GM23338 (cell line): ENCODE data around the gene KLC4. TPM values are rescaled to one million over a fixed set of nuclear protein-coding genes. Genes with fewer than 3 reads are reported as not detected.

ENCODE experiments used
- ATAC-seq: fragments of 200-7000 bp; cut with Tn5 transposase; 3 replicates; pipeline ENCODE4 v1.9.1; 2020
- DNase-seq: peaks from one replicate; pipeline ENCODE4 v3.0.0-alpha.2; 2015; ENCODE audit warnings: low spot score
- H2AFZ ChIP-seq: fragments of 200-600 bp; sonication (generic); 2 replicates; pipeline ENCODE4 v1.8.0; 2016; ENCODE audit warnings: antibody characterized with exemption, mild to moderate bottlenecking, moderate library complexity
- H3F3A ChIP-seq: fragments of 200-600 bp; sonication (generic); replicated peaks from 2 replicates; pipeline ENCODE4 v1.8.0; 2017; ENCODE audit warnings: antibody characterized with exemption, mixed run types, low read depth
- H3K27ac ChIP-seq: fragments of 200-600 bp; sonication (generic); 2 replicates; pipeline ENCODE4 v1.6.1; 2016; ENCODE audit warnings: low read depth
- H3K27me3 ChIP-seq: fragments of 200-600 bp; sonication (generic); 2 replicates; pipeline ENCODE4 v1.8.0; 2016; ENCODE audit warnings: mild to moderate bottlenecking, mixed run types, moderate library complexity; ENCODE audit not compliant: insufficient read depth
- H3K36me3 ChIP-seq: fragments of 200-600 bp; sonication (generic); 2 replicates; pipeline ENCODE4 v1.8.0; 2016; ENCODE audit warnings: mild to moderate bottlenecking; ENCODE audit not compliant: insufficient read depth
- H3K4me1 ChIP-seq: fragments of 200-600 bp; sonication (generic); 2 replicates; pipeline ENCODE4 v1.8.0; 2016; ENCODE audit warnings: mild to moderate bottlenecking, moderate library complexity; ENCODE audit not compliant: insufficient read depth
- H3K4me2 ChIP-seq: fragments of 200-600 bp; sonication (generic); 2 replicates; pipeline ENCODE4 v1.7.1; 2017; ENCODE audit warnings: mixed run types
- H3K4me3 ChIP-seq: fragments of 200-600 bp; sonication (generic); 2 replicates; pipeline ENCODE4 v1.6.1; 2016; ENCODE audit warnings: mixed run types
- H3K79me2 ChIP-seq: fragments of 200-600 bp; sonication (generic); replicated peaks from 2 replicates; pipeline ENCODE4 v1.8.0; 2017; ENCODE audit warnings: mild to moderate bottlenecking; ENCODE audit not compliant: insufficient read depth
- H3K9me2 ChIP-seq: fragments of 200-600 bp; sonication (generic); 2 replicates; pipeline ENCODE4 v1.8.0; 2017; ENCODE audit not compliant: insufficient read depth
- H4K20me1 ChIP-seq: fragments of 200-600 bp; sonication (generic); replicated peaks from 2 replicates; pipeline ENCODE4 v1.8.0; 2017; ENCODE audit warnings: mild to moderate bottlenecking; ENCODE audit not compliant: insufficient read depth
- H3K27ac Mint-ChIP-seq: 2 replicates; pipeline ENCODE4 v1.8.0; 2020; ENCODE audit warnings: inconsistent platforms, mild to moderate bottlenecking, moderate library complexity, mixed read lengths
- H3K27me3 Mint-ChIP-seq: 3 replicates; pipeline ENCODE4 v1.8.0; 2022; ENCODE audit warnings: low read depth, mild to moderate bottlenecking, moderate library complexity, mixed read lengths, inconsistent platforms; ENCODE audit not compliant: insufficient read depth, poor library complexity
- H3K36me3 Mint-ChIP-seq: 3 replicates; pipeline ENCODE4 v1.8.0; 2021; ENCODE audit warnings: low read depth, mild to moderate bottlenecking, inconsistent platforms, moderate library complexity, mixed read lengths
- H3K4me1 Mint-ChIP-seq: 3 replicates; pipeline ENCODE4 v1.8.0; 2020; ENCODE audit warnings: mild to moderate bottlenecking, inconsistent platforms, mixed read lengths
- H3K4me3 Mint-ChIP-seq: 3 replicates; pipeline ENCODE4 v1.8.0; 2021; ENCODE audit warnings: moderate library complexity, mild to moderate bottlenecking, inconsistent platforms, mixed read lengths
- H3K9me3 Mint-ChIP-seq: 3 replicates; pipeline ENCODE4 v1.8.0; 2020; ENCODE audit warnings: moderate library complexity, mild to moderate bottlenecking, inconsistent platforms, mixed read lengths
- CREB1 ChIP-seq: fragments of 250-450 bp; sonication (Bioruptor Pico); IDR thresholded peaks from 2 replicates; pipeline ENCODE4 v1.5.0; 2020; ENCODE audit warnings: low read depth, mild to moderate bottlenecking, moderate library complexity
- CTCF ChIP-seq, 2 experiments: fragments of 200-600 bp in 1 of 2; sonication (generic) in 1 of 2; conservative IDR thresholded peaks; 2 replicates each; pipeline versions ENCODE4 v1.5.1 to v1.6.1; 2016 to 2017; ENCODE audit warnings: antibody characterized with exemption in 2 of 2, low read depth in 2 of 2, mild to moderate bottlenecking in 2 of 2, moderate library complexity in 1 of 2
- EZH2phosphoT487 ChIP-seq: fragments of 200-600 bp; sonication (generic); IDR thresholded peaks from one replicate; pipeline ENCODE4 v1.8.1; 2018; ENCODE audit warnings: antibody characterized with exemption; ENCODE audit not compliant: unreplicated experiment
- NANOG ChIP-seq: IDR thresholded peaks from 2 replicates; pipeline ENCODE4 v1.6.1; 2016; ENCODE audit warnings: antibody characterized with exemption, borderline replicate concordance
- REST ChIP-seq: IDR thresholded peaks from one replicate; pipeline ENCODE4 v1.6.1; 2018; ENCODE audit warnings: antibody characterized with exemption; ENCODE audit not compliant: unreplicated experiment
- STAT1 ChIP-seq: IDR thresholded peaks from one replicate; pipeline ENCODE4 v1.6.1; 2016; ENCODE audit warnings: antibody characterized with exemption; ENCODE audit not compliant: unreplicated experiment
- ZNF114 ChIP-seq: fragments of 250-450 bp; sonication (Bioruptor Pico); IDR thresholded peaks from 2 replicates; pipeline ENCODE4 v1.5.0; 2020; ENCODE audit warnings: mild to moderate bottlenecking, moderate library complexity
- ZNF331 ChIP-seq: fragments of 250-450 bp; sonication (Bioruptor Pico); IDR thresholded peaks from 2 replicates; pipeline ENCODE4 v1.5.0; 2020; ENCODE audit warnings: low read depth, mild to moderate bottlenecking, moderate library complexity
- ZNF462 ChIP-seq: fragments of 250-450 bp; sonication (Bioruptor Pico); IDR thresholded peaks from 2 replicates; pipeline ENCODE4 v1.5.0; 2020; ENCODE audit warnings: mild to moderate bottlenecking, moderate library complexity
- polyA plus RNA-seq: library from polyadenylated mRNA; unstranded; fragments of >200 nt; fragmentation: Nextera tagmentation; extraction: Ambion mirVana; gene quantifications from 2 replicates; pipeline ENCODE4 v1.2.1, GENCODE V29; 2016
- total RNA-seq: library from RNA; depleted of rRNA; stranded (reverse); fragments of >200 nt; shearing (Covaris generic); gene quantifications from 2 replicates; pipeline ENCODE4 v1.2.3, GENCODE V29; 2014

The KLC4 gene
- total and polyA plus RNA-seq, 2 experiments from 2014 or later = 14.9 to 17.4 TPM

GRCh38 chr6:43061861-43062260, 2.4 kb downstream of the KLC4 start (continued):
- TF ChIP-seq ZNF462 (CRISPR knock-in tag) (no peak), STAT1 (no peak), ZNF331 (CRISPR knock-in tag) (no peak)

GRCh38 chr6:43062818-43063217, 3.4 kb downstream of the KLC4 start:
- Mint-ChIP-seq H3K36me3 (peaks cover 6% of the 10 kb centered on the region), H3K9me3 (no peaks in the 10 kb centered on the region; the same call in 2 of the 3 replicates), H3K27ac (no peak overlapping the region), H3K4me1 (peaks cover 20% of the 10 kb centered on the region), H3K27me3 (peaks cover 14% of the 10 kb centered on the region), H3K4me3 (no peak overlapping the region; the same call in 2 of the 3 replicates)
- H3K4me2 ChIP-seq = no peak overlapping the region
- peaks cover 9% of the 10 kb centered on the region for H3K4me1 ChIP-seq
- H3F3A ChIP-seq = peaks cover 8% of the 10 kb centered on the region
- no peak overlapping the region for H3K27ac ChIP-seq
- H3K36me3 ChIP-seq = no peaks in the 10 kb centered on the region; the same call in 1 of the 2 replicates
- no peak overlapping the region for H2AFZ ChIP-seq
- H3K79me2 ChIP-seq = peaks cover 17% of the 10 kb centered on the region
- ATAC-seq (no peak), DNase-seq (no peak)
- H3K4me3 ChIP-seq = no peak overlapping the region
- H4K20me1 ChIP-seq = no peaks in the 10 kb centered on the region
- H3K27me3 ChIP-seq = no peaks in the 10 kb centered on the region
- no peaks in the 10 kb centered on the region for H3K9me2 ChIP-seq
- no peak for TF ChIP-seq CTCF (conservative IDR thresholded peaks at IDR 0.05; ENCODE audit: low read depth in 2 of 2)
- TF ChIP-seq REST = no peak
- no peak for TF ChIP-seq ZNF331 (CRISPR knock-in tag)
- no peak for TF ChIP-seq ZNF114
- TF ChIP-seq NANOG = no peak
- no peak for TF ChIP-seq EZH2phosphoT487
- no peak for TF ChIP-seq CREB1
- no peak for TF ChIP-seq STAT1
